HG02571 (cell line): ENCODE measurements around the gene CAMTA1.

Experiments used
- ATAC-seq: cut with Tn5 transposase; IDR thresholded peaks from one replicate; pipeline ENCODE4 v1.9.1; 2021; ENCODE audit warnings: mild to moderate bottlenecking, moderate library complexity; ENCODE audit not compliant: unreplicated experiment

The CAMTA1 gene

GRCh38 chr1:7476402-7476801, 691.1 kb downstream of the CAMTA1 start:
- no peak for ATAC-seq

- no peak for ATAC-seq
Observed at GRCh38 chr1:7476861-7477547, 691.8 kb downstream of the CAMTA1 start.

GRCh38 chr1:7477593-7477992, 692.3 kb downstream of the CAMTA1 start:
- no peak for ATAC-seq

GRCh38 chr1:7478142-7478790, 693.0 kb downstream of the CAMTA1 start:
- ATAC-seq = no peak

GRCh38 chr1:7478809-7479499, 693.7 kb downstream of the CAMTA1 start:
- no peak for ATAC-seq

- ATAC-seq = no peak
Observed at GRCh38 chr1:7479571-7479970, 694.3 kb downstream of the CAMTA1 start.

GRCh38 chr1:7481194-7481593, 695.9 kb downstream of the CAMTA1 start:
- ATAC-seq = no peak

- ATAC-seq = no peak
Observed at GRCh38 chr1:7482077-7482476, 696.8 kb downstream of the CAMTA1 start.

- ATAC-seq = no peak
Observed at GRCh38 chr1:7482772-7483495, 697.7 kb downstream of the CAMTA1 start.

- no peak for ATAC-seq
Observed at GRCh38 chr1:7483634-7484383, 698.6 kb downstream of the CAMTA1 start.

GRCh38 chr1:7485086-7485780, 700.0 kb downstream of the CAMTA1 start:
- ATAC-seq = no peak

- no peak for ATAC-seq
Observed at GRCh38 chr1:7485826-7486225, 700.6 kb downstream of the CAMTA1 start.

- no peak for ATAC-seq
Observed at GRCh38 chr1:7487766-7488474, 702.7 kb downstream of the CAMTA1 start.

GRCh38 chr1:7488475-7488842, 703.2 kb downstream of the CAMTA1 start:
- no peak for ATAC-seq

GRCh38 chr1:7489586-7489985, 704.3 kb downstream of the CAMTA1 start:
- ATAC-seq = no peak

- ATAC-seq = no peak
Observed at GRCh38 chr1:7490576-7490975, 705.3 kb downstream of the CAMTA1 start.

GRCh38 chr1:7491109-7491817, 706.0 kb downstream of the CAMTA1 start:
- ATAC-seq = no peak

- no peak for ATAC-seq
Observed at GRCh38 chr1:7491818-7492173, 706.5 kb downstream of the CAMTA1 start.
